HG02943 (cell line): ENCODE results near the gene CABLES2.
"Not testable (repeated sequence)": the region's sequence is repeated elsewhere in the genome, so short reads cannot be mapped to it uniquely, and the experiment has no call there.

ENCODE experiments used
- ATAC-seq: cut with Tn5 transposase; IDR thresholded peaks from one replicate; pipeline ENCODE4 v1.9.1; 2021; ENCODE audit warnings: mild to moderate bottlenecking, low read depth, moderate library complexity; ENCODE audit not compliant: unreplicated experiment

Gene CABLES2

DNA sequence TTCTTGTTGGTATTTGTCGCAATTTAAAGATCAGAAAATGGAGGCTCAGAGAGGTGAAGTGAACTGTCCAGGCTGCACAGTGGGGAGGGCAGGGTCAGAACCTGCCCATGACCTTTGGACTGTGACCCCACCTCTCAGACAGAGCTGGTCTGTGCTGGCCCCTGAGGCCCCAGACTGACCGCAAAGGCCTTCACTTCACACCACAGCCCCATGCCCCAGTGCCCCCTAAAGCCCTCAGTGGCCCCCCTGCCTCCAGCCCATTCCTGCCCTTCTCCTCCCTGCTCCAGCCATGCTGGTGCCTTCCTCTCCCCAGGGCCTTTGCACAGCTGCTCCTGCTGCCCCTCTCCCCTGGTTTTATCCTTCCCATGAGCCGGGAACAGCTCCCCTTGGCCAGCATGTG is 29.6 kb upstream of the CABLES2 start:
- ATAC-seq: no peak

DNA sequence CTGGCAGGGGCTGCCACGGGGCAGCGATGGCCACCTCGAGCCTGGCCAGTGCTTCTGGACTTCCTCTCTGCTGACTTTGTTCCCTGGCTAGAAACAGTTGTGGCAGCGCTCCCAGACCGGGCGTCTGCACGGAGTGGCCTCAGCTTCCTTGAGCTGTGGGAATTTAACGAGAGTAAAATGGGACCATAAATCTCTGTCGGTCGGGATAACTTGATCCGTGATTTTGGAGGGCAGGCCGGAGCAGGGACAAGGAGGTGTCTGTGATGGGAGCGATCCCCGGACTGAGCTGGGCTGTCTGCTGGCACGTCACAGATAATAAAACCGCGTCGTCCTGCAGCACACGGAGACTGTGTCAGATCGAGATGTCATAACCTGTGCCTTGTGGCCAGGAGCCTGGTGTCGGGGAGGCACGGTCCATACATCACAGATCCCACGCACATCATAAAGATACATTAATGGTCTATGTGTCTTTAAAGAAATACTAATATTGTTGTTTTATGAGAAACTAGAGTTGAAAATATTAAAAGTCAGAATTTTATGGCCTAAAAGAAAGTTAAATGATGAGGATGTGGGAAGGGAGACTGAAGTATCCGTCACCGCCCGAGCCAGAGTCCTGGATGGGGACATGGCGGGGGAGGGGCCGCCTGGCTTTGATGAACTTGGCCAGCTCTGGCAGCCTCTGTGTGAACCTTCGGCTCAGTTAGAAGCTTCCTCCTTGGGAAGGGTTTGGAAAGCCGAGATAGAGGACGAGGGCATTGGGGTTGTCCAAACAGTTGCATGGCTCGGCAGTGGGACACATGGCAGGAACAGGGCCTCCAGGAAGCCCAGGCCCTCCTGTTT is 26.8 kb upstream of the CABLES2 start:
- no peak for ATAC-seq

DNA sequence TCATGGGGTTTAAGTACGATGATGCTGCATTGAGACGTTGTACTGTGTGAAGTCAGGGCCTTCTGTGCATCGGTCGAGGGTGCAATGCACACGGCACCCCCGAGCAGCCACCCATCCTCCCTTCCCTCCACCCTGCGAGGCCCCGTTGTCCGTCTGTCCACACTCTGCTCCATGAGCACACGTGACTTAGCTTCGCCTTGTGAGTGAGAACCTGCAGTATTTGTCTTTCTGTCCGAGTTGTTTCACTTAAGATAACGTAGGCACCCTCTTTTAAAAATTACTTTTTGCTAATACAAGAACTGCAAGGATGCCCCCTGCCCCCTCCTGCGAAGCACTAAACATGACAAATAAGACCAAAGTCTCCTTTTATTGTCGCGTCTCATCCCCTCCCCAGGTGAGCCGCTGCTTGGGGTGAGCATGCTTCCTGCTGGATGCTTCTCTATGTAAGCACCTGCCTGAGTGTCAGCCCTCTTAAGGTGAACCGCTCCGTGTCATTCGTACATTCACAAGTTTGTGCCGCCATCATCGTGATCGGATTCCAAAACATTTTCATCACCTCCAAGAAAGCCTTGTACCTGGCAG is 23.9 kb upstream of the CABLES2 start:
- ATAC-seq: no peak

DNA sequence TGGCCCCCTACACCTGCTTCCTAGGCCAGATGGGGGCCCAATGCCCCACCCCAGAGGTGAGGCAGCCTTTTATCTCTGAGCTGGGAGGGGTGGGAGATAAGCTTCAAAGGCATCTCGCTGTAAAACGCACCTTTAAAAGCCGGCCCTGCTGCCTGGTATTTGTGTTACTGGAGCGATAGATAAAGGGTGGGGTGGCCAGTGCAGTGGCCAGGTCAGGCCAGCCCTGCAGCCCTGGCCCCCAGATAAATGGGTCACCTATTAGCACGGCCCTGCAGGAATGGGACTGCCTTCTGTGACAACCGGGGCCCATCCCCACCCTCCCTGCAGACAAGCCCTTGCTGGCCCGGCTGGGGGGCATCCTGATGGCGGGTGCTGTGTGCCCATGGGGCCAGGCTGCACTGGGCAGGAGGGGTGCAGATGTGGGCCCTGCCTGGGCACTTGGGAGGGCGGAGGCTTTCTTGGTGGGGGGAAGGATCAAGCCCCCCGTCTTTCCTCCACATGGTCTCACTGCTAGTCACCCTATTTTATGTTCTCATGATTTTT is 23.3 kb upstream of the CABLES2 start:
- ATAC-seq: no peak

DNA sequence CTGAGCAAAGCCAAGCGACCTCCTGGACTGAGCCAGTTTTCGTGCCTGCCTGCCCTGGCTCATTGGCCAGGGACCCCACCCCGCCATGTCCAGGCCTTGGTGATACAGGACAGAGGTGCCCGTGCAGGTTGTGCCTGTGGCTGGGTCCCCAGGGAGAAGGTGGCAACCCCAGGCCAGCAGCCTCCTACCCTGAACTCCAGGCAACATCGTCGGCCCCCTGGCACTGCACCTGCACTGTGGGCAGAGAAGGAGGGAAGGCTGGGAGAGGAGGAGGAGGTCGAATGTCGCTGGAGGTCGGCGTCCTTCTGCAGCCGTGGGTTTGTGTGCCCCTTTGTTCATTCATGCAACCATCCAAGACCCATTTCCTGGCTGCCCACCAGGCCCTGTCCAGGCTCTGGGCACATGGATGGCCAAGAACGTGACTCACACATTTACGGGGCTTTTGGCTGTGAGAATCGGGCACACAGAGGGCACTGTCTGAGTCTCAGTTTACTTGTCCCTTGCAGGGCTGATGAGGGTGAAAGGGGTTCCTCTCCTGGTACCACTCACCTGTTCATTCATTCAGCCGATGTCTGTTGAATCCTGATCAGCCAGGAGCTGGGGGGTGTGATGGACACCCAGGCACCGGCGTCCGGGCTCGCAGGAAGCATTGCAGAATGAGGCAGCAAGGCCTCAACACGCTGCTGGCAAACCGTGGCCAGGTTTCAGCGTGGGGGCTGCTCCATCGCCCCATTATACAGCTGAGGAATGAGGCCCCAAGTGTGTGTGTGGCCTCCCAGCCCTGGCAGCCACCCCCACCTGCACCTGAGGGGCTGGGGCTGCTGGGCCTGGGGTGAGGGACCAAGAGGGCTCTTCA is 22.6 kb upstream of the CABLES2 start:
- no peak for ATAC-seq

DNA sequence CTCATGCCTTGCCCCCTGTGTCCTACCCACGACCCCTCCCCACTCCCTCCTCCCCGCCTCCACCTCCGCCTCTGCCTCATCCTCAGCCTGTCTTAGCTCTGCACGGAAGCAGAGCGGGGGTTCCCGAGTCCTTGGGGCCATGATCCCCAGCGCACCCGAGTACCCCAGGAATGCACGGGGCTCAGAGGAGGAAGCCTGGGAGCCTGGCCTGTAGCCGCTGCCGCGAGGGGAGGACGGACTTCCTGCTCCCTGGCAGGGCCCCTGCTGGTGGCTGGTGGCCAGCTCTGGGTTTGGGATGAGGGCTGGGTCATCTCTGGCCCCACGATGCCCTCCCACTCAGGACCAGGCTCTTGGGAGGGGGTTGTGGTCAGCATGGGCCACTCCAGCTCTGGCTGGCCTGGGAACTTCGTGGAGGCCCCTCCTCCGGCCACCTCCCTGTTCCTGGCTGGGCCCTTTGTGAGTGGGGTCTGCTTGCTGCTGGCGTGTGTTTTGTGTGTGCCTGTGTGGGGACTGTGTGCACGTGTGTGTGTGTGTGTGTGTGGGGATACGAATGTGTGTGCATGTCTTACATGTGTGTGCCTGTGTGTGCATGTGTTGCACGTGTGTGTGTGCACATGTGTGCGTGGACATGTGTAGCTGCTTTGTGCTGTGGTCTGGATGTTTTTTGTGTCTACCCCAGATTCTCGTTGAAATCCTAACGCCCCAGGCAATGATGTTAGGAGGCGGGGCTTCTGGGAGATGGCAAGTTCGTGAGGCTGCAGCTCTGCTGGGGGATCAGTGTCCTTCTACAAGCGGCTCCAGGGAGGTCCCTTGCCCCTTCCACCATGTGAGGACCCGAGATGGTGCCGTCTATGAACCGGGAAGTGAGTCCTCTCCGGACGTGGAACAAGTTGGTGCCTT is 21.6 kb upstream of the CABLES2 start:
- no peak for ATAC-seq

DNA sequence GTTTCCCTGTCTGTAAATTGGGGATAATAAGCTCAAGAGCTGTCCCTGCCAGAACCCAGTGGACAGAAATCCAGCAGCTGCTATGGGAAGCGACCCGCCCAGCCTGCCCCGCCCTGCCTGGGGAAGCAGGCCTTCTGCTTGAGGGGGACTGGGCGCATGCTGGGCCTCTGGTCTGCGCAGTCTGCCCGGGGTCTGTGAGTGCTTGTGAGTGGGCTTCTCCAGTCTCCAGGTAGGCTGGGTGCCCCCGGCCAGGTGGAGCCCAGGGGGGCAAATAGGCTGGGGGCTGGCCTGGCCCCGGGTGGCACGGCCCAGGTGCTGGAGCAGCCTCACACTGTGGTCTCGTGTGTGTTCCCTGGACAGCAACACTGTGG is 20.9 kb upstream of the CABLES2 start:
- no peak for ATAC-seq

DNA sequence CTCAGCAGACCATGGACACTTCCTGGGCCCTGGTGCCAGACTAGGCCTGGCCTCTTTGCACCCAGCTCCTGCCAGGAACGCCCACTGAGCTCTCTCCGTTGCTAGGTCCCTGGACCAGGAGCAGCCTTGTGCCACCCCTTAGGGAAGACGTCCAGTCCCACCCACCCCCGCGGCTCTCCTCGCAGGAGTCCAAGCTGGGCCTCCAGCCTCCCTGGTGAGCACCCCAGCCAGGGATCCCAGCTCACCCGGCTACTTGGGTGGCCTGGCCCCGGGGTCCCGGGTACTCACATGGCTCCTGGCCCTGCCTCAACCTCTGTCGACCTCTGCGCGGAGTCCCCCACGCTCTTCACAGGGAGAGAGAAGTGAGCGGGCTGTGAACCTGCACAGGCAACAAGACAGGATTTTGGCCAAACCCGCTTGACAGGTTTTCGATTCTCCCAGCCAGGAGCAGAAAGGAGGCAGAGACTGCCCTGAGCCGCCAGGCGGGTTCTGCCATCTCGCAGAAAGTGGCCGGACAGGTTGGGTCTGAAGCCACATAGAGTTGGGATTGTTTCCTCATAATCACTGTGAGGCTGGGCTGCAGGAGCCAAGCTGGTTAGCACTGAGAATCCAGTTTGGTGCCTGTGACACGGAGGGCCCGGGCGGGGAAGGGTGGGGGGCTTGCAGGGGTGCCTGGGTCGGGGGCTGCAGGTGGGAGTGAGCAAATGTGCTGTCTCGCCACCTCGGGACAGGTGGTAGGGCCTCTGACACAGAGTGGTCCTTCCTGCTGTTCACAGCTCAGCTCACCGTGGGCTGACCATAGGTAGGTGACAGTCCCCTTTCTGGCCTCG is 20.3 kb upstream of the CABLES2 start, which contains the start of gene RBBP8NL:
Gene RBBP8NL (minus strand): TSS at position 368 of the 830 bp plus-strand sequence. CDS start 7,892 bp downstream, outside the sequence.
- no peak for ATAC-seq

DNA sequence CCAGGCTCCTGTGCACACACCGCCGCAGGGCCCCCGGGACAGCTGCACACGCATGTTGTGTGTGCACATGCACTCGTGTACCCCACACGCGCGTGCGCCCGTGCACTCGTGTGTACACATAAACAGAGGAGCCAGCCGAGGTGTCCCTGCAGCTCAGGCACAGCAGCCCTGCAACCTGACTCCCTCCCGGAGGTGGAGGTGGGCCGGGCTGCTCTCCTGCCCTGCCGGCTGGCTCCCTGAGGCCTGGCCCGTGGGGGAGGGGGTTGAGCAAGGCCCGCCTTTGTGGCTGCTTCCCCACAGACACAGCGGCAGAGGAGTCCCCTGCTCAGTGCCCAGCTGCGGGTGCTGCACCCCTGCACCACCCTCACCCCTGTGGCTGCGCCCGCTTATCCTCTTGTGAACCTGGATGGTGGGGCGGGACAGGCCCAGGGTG is 19.6 kb upstream of the CABLES2 start:
- ATAC-seq: no peak

DNA sequence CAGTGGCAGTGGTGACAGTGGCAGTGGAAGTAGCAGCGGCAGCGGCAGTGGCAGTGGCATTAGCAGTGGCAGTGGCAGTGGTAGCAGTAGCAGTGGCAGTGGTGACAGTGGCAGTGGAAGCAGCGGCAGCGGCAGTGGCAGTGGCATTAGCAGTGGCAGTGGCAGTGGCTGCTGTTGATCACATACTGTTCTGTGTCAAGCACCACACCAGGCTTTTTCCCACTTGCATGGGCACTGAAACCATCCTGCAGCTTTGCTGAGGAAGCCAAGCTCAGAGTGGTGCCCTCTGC is 18.9 kb upstream of the CABLES2 start:
- not testable (repeated sequence) for ATAC-seq

DNA sequence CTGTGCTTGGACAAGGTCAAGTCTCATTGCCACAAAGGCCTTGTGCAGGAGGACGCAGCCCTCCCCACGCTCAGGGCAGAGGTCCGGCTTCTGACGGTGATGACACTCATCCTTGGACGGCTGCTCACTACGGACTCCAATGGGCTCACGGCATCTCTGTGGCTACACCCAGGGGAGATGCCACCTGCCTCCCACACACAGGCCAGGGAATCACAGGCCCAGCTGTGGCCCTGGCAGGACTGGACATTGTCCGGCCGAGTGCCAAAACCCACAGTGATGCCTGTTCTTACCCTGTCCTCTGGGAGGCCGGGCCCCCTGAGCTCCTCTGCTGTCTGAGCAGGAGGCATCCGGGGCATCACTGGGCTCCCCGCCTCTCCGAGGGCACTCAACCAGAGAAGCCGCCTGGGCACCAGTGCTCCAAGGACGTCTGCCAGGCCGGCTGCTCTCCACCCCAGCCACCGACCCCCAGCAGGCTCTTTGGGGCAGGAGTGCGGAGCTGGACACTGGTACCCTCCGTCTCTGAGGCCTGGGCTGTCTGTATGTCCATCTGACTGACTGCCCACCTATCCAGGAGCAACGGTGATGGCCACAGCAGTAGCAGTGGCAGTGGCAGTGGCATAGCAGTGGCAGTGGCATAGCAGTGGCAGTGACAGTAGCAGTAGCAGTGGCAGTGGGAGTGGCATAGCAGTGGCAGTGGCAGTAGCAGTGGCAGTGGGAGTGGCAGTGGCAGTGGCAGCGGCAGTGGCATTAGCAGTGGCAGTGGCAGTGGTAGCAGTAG is 18.4 kb upstream of the CABLES2 start:
- ATAC-seq: no peak

DNA sequence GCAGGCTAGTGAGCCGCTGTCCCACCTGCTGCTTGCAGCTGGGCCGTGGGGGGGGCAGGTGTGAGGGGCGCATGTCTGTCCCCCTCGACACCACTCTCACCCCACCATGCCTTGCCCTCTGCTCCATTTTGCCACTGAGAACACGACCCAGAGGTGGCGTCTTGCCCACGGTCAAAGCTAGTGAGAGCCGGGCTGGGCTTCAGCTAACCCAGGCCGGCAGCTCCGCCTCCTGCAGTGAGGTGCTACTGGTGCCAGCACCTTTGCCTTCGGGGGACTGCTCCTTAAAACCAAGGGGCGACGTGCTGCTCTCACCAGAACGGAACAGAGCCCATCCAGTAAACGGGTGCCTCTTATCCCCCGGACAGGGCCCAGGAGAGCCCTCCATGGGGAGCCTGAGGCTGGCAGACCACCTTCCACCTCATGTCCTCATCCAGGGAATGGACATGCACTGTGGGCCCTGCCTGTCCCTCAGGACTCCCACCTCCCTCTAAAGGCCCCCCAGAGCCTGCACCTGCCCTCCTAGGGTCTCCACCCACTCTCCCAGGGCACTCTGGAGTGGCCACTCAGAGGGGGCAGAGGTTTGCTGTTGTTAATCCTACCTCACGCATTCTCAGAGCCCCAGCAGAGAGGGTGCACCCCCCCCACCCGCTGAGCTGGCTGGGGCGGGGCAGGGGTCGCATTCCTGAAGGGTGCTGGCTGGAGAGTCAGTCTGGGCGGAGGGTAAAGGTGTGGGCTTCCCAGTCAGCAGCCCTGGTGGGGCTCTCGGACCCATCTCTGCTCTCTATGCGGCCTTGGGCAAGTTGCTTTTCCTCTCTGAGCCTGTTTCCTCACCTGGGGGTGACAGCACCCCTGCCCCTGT is 17.4 kb upstream of the CABLES2 start:
- no peak for ATAC-seq

DNA sequence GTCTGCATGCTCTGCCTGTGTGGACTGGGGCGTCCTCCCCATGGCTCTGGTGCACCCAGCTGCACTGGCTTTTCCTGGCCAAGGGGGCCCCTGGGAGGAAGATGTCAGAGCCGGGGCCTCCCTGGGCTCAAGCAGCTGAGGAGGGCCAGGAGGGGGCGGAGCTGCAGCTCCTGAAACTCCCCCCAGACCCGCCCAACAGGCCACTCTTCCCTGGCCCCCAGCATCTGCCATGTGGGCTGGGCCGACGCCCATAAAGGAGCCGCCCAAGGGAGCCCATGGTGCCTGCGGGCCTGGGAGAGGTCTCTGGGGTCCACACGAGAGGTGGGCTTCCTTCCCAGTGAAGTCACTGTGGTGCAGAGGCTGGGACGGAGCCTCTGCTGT is 16.2 kb upstream of the CABLES2 start:
- no peak for ATAC-seq

DNA sequence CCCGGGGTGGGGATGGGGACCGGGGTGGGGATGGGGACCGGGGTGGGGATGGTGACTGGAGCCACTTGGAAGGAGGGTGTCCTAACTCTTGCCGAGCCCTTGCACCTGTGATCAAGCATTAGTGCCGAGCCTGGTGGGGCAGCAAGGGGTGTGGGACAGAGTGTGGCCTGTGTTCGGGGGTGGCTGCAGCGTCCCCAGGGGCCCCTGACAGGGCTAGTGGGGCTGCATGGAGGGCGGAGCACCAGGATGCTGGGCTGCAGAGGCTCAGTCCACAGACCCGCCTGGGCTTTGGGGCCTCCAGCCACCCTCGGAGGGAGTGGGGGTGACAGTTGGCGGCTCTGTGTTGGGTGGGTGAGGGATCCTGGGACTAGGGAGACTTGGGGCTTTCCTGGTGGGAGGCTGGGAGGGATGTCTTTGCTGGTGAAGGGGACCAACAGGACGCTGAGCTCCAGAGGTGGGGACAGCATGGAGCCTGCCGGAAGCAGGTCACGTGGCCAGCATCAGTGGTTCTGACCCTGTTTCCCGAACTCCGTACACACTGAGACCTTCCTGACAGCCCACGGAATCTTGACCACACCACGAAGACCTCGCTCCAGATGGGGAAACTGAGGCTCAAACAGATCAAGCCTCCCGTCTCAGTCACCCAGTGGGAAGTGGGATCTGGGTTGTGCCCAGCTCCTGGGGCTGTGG is 15.7 kb upstream of the CABLES2 start:
- ATAC-seq: no peak

DNA sequence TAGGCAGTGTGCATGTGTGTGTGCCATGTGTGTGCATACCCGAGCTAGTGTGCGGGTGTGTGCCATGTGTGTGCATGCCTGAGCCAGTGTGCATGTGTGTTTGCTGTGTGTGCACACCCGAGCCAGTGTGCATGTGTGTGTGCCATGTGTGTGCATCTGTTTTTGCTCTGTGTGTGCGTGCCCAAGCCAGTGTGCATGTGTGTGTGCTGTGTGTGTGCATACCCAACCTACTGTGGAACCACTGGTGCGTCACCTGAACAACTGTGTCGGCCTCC is 14.6 kb upstream of the CABLES2 start:
- no peak for ATAC-seq

DNA sequence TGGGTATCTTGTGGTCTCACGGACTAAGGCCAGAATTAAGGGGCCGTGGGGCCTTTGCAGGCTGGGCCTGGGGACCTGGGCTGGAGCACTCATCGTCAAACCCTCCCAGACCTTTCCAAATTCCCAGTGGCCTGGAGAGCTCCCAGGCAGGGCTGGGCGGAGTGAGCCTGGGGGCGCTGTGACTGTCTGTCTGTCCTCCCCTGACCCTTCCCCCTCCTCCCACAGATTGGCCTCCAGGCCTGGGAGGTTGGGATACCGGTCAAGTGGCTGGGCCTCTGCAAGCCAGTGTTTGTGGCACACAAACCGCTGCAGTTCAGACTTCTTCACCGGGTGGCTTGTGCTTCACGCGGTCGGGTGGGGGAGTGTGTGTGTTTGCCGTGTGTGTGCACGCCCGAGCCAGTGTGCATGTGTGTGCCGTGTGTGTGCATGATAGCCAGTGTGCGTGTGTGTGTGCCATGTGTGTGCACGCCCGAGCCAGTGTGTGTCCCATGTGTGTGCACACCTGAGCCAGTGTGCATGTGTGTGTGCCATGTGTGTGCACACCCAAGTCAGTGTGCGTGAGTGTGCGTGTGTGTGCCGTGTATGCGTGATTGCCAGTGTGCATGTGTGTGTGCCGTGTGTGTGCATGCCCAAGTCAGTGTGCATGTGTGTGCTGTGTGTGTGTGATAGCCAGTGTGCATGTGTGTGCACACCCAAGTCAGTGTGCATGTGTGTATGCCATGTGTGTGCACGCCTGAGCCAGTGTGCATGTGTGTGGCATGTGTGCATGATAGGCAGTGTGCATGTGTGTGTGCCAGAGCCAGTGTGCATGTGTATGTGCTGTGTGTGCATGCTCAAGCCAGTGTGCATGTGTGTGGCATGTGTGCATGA is 14.0 kb upstream of the CABLES2 start:
- ATAC-seq: no peak
